ENCODE data around the gene TMEM232.
A peak's percentile ranks its signal among the peaks of the same experiment; 100 is the strongest.

Gene TMEM232

GRCh38 chr5:110612794-110613247 lies 113.7 kb downstream of the TMEM232 start:
- no peaks in the 10 kb centered on the region for H3K36me3 ChIP-seq (ENCODE audit: control insufficient read depth, insufficient read depth, low read length)
- no peak for TF ChIP-seq CTCF (IDR thresholded peaks at IDR 0.05; ENCODE audit: insufficient read depth, low read length, poor library complexity, severe bottlenecking)
- H3K4me3 ChIP-seq (replicated peaks; ENCODE audit: low read depth, low read length): no peak overlapping the region
- no peaks in the 10 kb centered on the region for H3K27me3 ChIP-seq (replicated peaks; ENCODE audit: control insufficient read depth, insufficient read depth, low read length)
- DNase-seq (ENCODE audit: extremely low read depth, insufficient read length): no peak

- no peak overlapping the region for H3K4me3 ChIP-seq (replicated peaks; ENCODE audit: low read depth, low read length)
- no peak for DNase-seq (ENCODE audit: extremely low read depth, insufficient read length)
- TF ChIP-seq CTCF (IDR thresholded peaks at IDR 0.05; ENCODE audit: insufficient read depth, low read length, poor library complexity, severe bottlenecking): no peak
- no peaks in the 10 kb centered on the region for H3K27me3 ChIP-seq (replicated peaks; ENCODE audit: control insufficient read depth, insufficient read depth, low read length)
- H3K36me3 ChIP-seq (ENCODE audit: control insufficient read depth, insufficient read depth, low read length): no peaks in the 10 kb centered on the region
Observed at GRCh38 chr5:110611817-110612216, 114.7 kb downstream of the TMEM232 start.

GRCh38 chr5:110594866-110595265 lies 131.6 kb downstream of the TMEM232 start:
- TF ChIP-seq CTCF (IDR thresholded peaks at IDR 0.05; ENCODE audit: insufficient read depth, low read length, poor library complexity, severe bottlenecking): no peak
- Histone ChIP-seq H3K36me3 (ENCODE audit: control insufficient read depth, insufficient read depth, low read length) (no peaks in the 10 kb centered on the region), H3K27me3 (replicated peaks; ENCODE audit: control insufficient read depth, insufficient read depth, low read length) (no peaks in the 10 kb centered on the region), H3K4me3 (replicated peaks; ENCODE audit: low read depth, low read length) (no peak overlapping the region)
- DNase-seq (ENCODE audit: extremely low read depth, insufficient read length): no peak

GRCh38 chr5:110590187-110590586 lies 136.3 kb downstream of the TMEM232 start:
- peak; percentile 45 for TF ChIP-seq CTCF (IDR thresholded peaks at IDR 0.05; ENCODE audit: insufficient read depth, low read length, poor library complexity, severe bottlenecking)
- no peak overlapping the region for H3K4me3 ChIP-seq (replicated peaks; ENCODE audit: low read depth, low read length)
- no peaks in the 10 kb centered on the region for H3K27me3 ChIP-seq (replicated peaks; ENCODE audit: control insufficient read depth, insufficient read depth, low read length)
- DNase-seq (ENCODE audit: extremely low read depth, insufficient read length): no peak
- no peaks in the 10 kb centered on the region for H3K36me3 ChIP-seq (ENCODE audit: control insufficient read depth, insufficient read depth, low read length)

GRCh38 chr5:110588286-110588980 lies 138.0 kb downstream of the TMEM232 start:
- Histone ChIP-seq H3K4me3 (replicated peaks; ENCODE audit: low read depth, low read length) (no peak overlapping the region), H3K36me3 (ENCODE audit: control insufficient read depth, insufficient read depth, low read length) (no peaks in the 10 kb centered on the region), H3K27me3 (replicated peaks; ENCODE audit: control insufficient read depth, insufficient read depth, low read length) (no peaks in the 10 kb centered on the region)
- no peak for TF ChIP-seq CTCF (IDR thresholded peaks at IDR 0.05; ENCODE audit: insufficient read depth, low read length, poor library complexity, severe bottlenecking)
- no peak for DNase-seq (ENCODE audit: extremely low read depth, insufficient read length)

- DNase-seq (ENCODE audit: extremely low read depth, insufficient read length): no peak
- H3K4me3 ChIP-seq (replicated peaks; ENCODE audit: low read depth, low read length): no peak overlapping the region
- no peaks in the 10 kb centered on the region for H3K27me3 ChIP-seq (replicated peaks; ENCODE audit: control insufficient read depth, insufficient read depth, low read length)
- H3K36me3 ChIP-seq (ENCODE audit: control insufficient read depth, insufficient read depth, low read length): no peaks in the 10 kb centered on the region
- TF ChIP-seq CTCF (IDR thresholded peaks at IDR 0.05; ENCODE audit: insufficient read depth, low read length, poor library complexity, severe bottlenecking): no peak
Observed at GRCh38 chr5:110580625-110581024, 145.8 kb downstream of the TMEM232 start.
